HepG2 (cell line): Measurements from ENCODE around the gene ATXN7L2. TPM values are rescaled to one million over a fixed set of nuclear protein-coding genes. Genes with fewer than 3 reads are reported as not detected.

Experiments used
- ATF1 ChIP-seq: IDR thresholded peaks from 2 replicates; pipeline ENCODE4 v1.6.1; 2016; ENCODE audit warnings: mild to moderate bottlenecking, control low read depth
- ATF7 ChIP-seq, 2 experiments: fragments of 450-650 bp in 1 of 2; sonication (generic) in 1 of 2; formaldehyde crosslinking in 1 of 2; IDR thresholded peaks; 2 replicates each; pipeline versions ENCODE4 v1.4.0 to v1.6.1; 2016 to 2020; ENCODE audit warnings: antibody characterized with exemption in 1 of 2, mild to moderate bottlenecking in 1 of 2, missing genetic modification reagents in 1 of 2
- CCDC6 ChIP-seq: sonication (generic); formaldehyde crosslinking; IDR thresholded peaks from 2 replicates; pipeline ENCODE4 v1.8.1; 2022; ENCODE audit warnings: mild to moderate bottlenecking, missing genetic modification reagents, moderate library complexity
- FOXA1 ChIP-seq, 2 experiments: fragments of 450-650 bp in 1 of 2; sonication (generic) in 1 of 2; formaldehyde crosslinking in 1 of 2; IDR thresholded peaks; 2 replicates each; pipeline versions ENCODE4 v1.4.0 to v1.6.1; 2016 to 2020; ENCODE audit warnings: missing genetic modification reagents in 1 of 2
- FOXM1 ChIP-seq: sonication (generic); formaldehyde crosslinking; IDR thresholded peaks from 2 replicates; pipeline ENCODE4 v1.5.0; 2020; ENCODE audit warnings: missing genetic modification reagents
- GABPB1 ChIP-seq: IDR thresholded peaks from 2 replicates; pipeline ENCODE4 v1.6.1; 2016; ENCODE audit warnings: mild to moderate bottlenecking, missing genetic modification reagents, moderate library complexity, missing compliant biosample characterization
- HNF1B ChIP-seq: sonication (generic); formaldehyde crosslinking; IDR thresholded peaks from 2 replicates; pipeline ENCODE4 v1.5.1; 2020; ENCODE audit warnings: mild to moderate bottlenecking, moderate library complexity, missing genetic modification reagents
- JDP2 ChIP-seq: sonication (generic); formaldehyde crosslinking; IDR thresholded peaks from 2 replicates; pipeline ENCODE4 v1.8.1; 2022; ENCODE audit warnings: missing genetic modification reagents, borderline replicate concordance
- KDM1A ChIP-seq: IDR thresholded peaks from 2 replicates; pipeline ENCODE4 v1.6.1; 2016; ENCODE audit warnings: missing compliant biosample characterization
- KLF12 ChIP-seq: sonication (generic); formaldehyde crosslinking; IDR thresholded peaks from 2 replicates; pipeline ENCODE4 v1.4.0; 2020; ENCODE audit warnings: missing genetic modification reagents, borderline replicate concordance
- KLF6 ChIP-seq: IDR thresholded peaks from 2 replicates; pipeline ENCODE4 v1.8.0; 2016; ENCODE audit warnings: missing biosample characterization, missing genetic modification reagents
- NBN ChIP-seq: fragments of 450-650 bp; conservative IDR thresholded peaks from 2 replicates; pipeline ENCODE4 v1.6.1; 2017
- NR0B2 ChIP-seq: sonication (generic); formaldehyde crosslinking; IDR thresholded peaks from 2 replicates; pipeline ENCODE4 v1.4.0; 2020; ENCODE audit warnings: mild to moderate bottlenecking, missing genetic modification reagents
- PAXIP1 ChIP-seq: sonication (generic); formaldehyde crosslinking; conservative IDR thresholded peaks from 2 replicates; pipeline ENCODE4 v1.4.0; 2020; ENCODE audit warnings: mild to moderate bottlenecking, missing genetic modification reagents, moderate library complexity
- POGZ ChIP-seq: sonication (generic); formaldehyde crosslinking; IDR thresholded peaks from 2 replicates; pipeline ENCODE4 v1.4.0; 2020; ENCODE audit warnings: mild to moderate bottlenecking, missing genetic modification reagents
- REPIN1 ChIP-seq: sonication (generic); formaldehyde crosslinking; IDR thresholded peaks from 2 replicates; pipeline ENCODE4 v1.8.0; 2022; ENCODE audit warnings: missing genetic modification reagents, low read depth, mild to moderate bottlenecking, borderline replicate concordance
- SMAD1 ChIP-seq: sonication (generic); formaldehyde crosslinking; IDR thresholded peaks from 2 replicates; pipeline ENCODE4 v1.4.0; 2020; ENCODE audit warnings: missing genetic modification reagents, low read depth, mild to moderate bottlenecking, borderline replicate concordance
- SP4 ChIP-seq: sonication (generic); formaldehyde crosslinking; IDR thresholded peaks from 2 replicates; pipeline ENCODE4 v1.8.1; 2023; ENCODE audit warnings: mild to moderate bottlenecking, missing genetic modification reagents
- SUZ12 ChIP-seq: fragments of 150-350 bp; IDR thresholded peaks from 2 replicates; pipeline ENCODE4 v1.6.1; 2014; ENCODE audit warnings: low read depth, low read length
- TFDP2 ChIP-seq: sonication (generic); formaldehyde crosslinking; IDR thresholded peaks from 2 replicates; pipeline ENCODE4 v1.4.0; 2020; ENCODE audit warnings: missing genetic modification reagents
- ZNF256 ChIP-seq: sonication (generic); formaldehyde crosslinking; conservative IDR thresholded peaks from 2 replicates; pipeline ENCODE4 v1.4.0; 2020; ENCODE audit warnings: missing genetic modification reagents
- ZNF343 ChIP-seq: sonication (generic); formaldehyde crosslinking; IDR thresholded peaks from 2 replicates; pipeline ENCODE4 v1.4.0; 2020; ENCODE audit warnings: mild to moderate bottlenecking, missing genetic modification reagents
- ZNF552 ChIP-seq: sonication (generic); formaldehyde crosslinking; IDR thresholded peaks from 2 replicates; pipeline ENCODE4 v1.9.0; 2022; ENCODE audit warnings: missing genetic modification reagents, mild to moderate bottlenecking, borderline replicate concordance
- polyA plus RNA-seq, 8 experiments: library from polyadenylated mRNA; depleted of rRNA in 3 of 8; stranded (reverse) in 7 of 8; unstranded in 1 of 8; fragments of >200 nt; fragmentation: Illumina TruSeq in 4 of 8; extraction: Trizol in 4 of 8; gene quantifications; 2 replicates each; pipeline versions ENCODE4 v1.2.1 to v1.2.3, GENCODE V29; 2011 to 2016; ENCODE audit warnings: low read depth in 4 of 8, missing spikeins in 1 of 8, mixed read lengths in 1 of 8; ENCODE audit not compliant: insufficient read depth in 1 of 8
- total RNA-seq, 5 experiments: library from RNA; depleted of rRNA; stranded (reverse); fragments of >200 nt; fragmentation: Illumina TruSeq; extraction: Trizol; gene quantifications; 2 replicates each; pipeline ENCODE4 v1.2.3, GENCODE V29; 2016; ENCODE audit warnings: low read depth in 1 of 5

The ATXN7L2 gene
- total and polyA plus RNA-seq, 2 of the 13 experiments (the other 11 are each of a cell fraction or from before 2014, with no cell fraction given): 2.7 to 2.8 TPM

GRCh38 chr1:109493805-109494539 lies 10.3 kb downstream of the ATXN7L2 start, which contains the start of gene CYB561D1 (continued):
- TF ChIP-seq HNF1B (CRISPR knock-in tag) (peak; percentile 91), SUZ12 (no peak), JDP2 (CRISPR knock-in tag) (no peak), PAXIP1 (CRISPR knock-in tag) (peak; percentile 51; the same call in 1 of the 2 replicates), CCDC6 (CRISPR knock-in tag) (0 out of 2 replicates have a peak, but pooled peaks have one; percentile 65), REPIN1 (peak; percentile 80; the same call in 1 of the 2 replicates), NBN (no peak), ZNF256 (CRISPR knock-in tag) (0 out of 2 replicates have a peak, but pooled peaks have one; percentile 71), ZNF552 (CRISPR knock-in tag) (peak; percentile 50; the same call in 1 of the 2 replicates), FOXA1 (IDR thresholded peaks at IDR 0.05) (no peak), FOXA1 (CRISPR knock-in tag; IDR thresholded peaks at IDR 0.05) (no peak), NR0B2 (peak; percentile 59; the same call in 1 of the 2 replicates), FOXM1 (CRISPR knock-in tag) (no peak), KLF6 (CRISPR knock-in tag) (no peak), KDM1A (CRISPR knock-in tag) (no peak), ZNF343 (CRISPR knock-in tag) (peak; percentile 61; the same call in 1 of the 2 replicates), KLF12 (peak; percentile 44; the same call in 1 of the 2 replicates), TFDP2 (CRISPR knock-in tag) (peak; percentile 53; the same call in 1 of the 2 replicates), ATF7 (IDR thresholded peaks at IDR 0.05) (no peak), ATF7 (CRISPR knock-in tag; IDR thresholded peaks at IDR 0.05) (no peak), SP4 (CRISPR knock-in tag) (peak; percentile 64; the same call in 1 of the 2 replicates), GABPB1 (CRISPR knock-in tag) (peak; percentile 90), ATF1 (CRISPR knock-in tag) (no peak), POGZ (CRISPR knock-in tag) (peak; percentile 90), SMAD1 (CRISPR knock-in tag) (peak; percentile 63; the same call in 1 of the 2 replicates)
